ENCODE results near the gene LDLRAD1.

DNA sequence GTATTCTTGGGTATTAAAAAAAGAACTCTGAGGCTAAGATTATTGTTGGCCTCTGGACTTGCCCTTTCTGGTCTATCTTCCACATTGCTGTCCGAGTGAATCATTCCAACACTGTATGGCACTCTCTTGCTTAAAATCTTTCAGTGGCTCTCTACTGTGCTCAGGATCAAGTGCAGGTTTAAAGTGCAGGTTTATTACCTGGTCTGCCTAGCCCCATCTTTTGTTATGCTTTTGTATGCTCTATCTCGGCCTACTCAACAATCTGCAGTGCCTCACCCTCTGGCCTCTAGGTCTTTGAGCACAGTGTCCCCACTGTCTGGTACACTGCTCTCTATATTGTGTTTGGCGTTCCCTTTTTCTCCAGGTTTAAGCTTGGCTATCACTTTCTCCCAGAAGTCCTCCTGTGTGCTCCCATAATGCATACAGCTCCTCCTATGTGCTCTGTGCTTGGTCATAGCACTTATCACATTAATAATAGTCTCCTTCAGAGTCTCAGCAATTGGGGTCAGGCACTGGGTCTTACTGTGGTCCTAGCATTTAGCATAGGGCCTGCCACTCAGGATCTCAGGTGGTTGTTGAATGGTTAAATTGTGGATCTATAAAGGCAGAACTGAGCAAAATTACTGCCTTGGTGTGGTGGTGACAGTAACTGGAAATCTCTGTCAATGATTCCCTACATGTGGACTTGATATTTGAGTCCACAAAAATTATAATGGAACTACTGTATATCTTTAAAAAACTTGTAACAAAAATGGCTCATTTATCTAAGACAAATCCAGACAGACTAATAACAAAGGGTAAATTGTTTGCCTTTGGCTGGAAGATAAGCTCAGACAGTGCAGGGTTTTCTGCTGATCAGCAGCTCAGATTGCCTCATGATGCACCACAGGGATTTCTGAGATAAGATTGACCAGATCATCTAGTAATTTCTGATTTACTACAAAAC, 10.6 kb upstream of the LDLRAD1 start:
- no peak for TF ChIP-seq CTCF (IDR thresholded peaks at IDR 0.05)
- TF ChIP-seq ZFX (IDR thresholded peaks at IDR 0.05; ENCODE audit: borderline replicate concordance) = no peak

All from 22Rv1 (cell line).